Stimulated activated CD4-positive, alpha-beta T cell treated with anti-CD3 and anti-CD28 coated beads, Interleukin-2, amount 100 ng/mL, for 24 hours (primary cell): ENCODE data around the gene BIRC3.
"Not testable (repeated sequence)": the region's sequence is repeated elsewhere in the genome, so short reads cannot be mapped to it uniquely, and the experiment has no call there.

Source experiments
- DNase-seq, 2 donors: peaks; one replicate each; pipeline ENCODE4 v3.0.0-alpha.2; 2020

The BIRC3 gene

GRCh38 chr11:102296757-102297156 lies 20.5 kb upstream of the BIRC3 start:
- not testable (repeated sequence) for DNase-seq

DNA sequence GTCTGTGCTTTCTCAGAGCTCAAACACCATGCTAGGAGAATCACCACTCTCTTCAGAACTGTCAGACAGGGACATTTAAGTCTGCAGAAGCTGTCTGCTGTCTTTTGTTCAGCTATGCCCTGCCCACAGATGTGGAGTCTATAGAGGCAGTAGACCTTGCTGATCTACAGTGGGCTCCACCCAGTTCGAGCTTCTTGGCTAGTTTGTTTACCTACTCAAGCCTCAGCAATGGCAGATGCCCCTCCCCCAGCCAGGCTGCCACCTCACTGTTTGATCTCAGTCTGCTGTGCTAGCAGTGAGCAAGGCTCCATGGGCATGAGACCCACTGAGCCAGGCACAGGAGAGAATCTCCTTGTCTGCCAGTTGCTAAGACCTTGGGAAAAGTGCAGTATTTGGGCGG lies 16.4 kb upstream of the BIRC3 start:
- DNase-seq, result not testable (repeated sequence)

DNA sequence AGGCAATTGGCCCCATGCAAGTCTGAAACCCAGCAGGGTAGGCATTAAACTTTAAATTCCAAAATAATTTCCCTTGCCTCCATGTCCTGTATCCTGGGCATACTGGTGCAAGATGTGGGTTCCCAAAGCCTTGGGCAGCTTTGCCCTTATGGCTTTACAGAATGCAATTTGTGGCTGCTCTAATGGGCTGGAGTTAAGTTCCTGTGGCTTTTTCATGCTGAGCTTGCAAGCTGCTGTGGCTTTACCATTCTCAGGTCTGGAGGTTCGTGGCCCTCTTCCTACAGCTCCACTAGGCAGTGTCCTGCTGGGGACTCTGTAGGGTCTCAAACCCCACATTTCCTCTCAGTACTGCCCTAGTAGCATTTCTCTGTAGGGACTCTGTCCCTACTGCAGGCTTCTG lies 15.0 kb upstream of the BIRC3 start:
- DNase-seq, result no peak

DNA sequence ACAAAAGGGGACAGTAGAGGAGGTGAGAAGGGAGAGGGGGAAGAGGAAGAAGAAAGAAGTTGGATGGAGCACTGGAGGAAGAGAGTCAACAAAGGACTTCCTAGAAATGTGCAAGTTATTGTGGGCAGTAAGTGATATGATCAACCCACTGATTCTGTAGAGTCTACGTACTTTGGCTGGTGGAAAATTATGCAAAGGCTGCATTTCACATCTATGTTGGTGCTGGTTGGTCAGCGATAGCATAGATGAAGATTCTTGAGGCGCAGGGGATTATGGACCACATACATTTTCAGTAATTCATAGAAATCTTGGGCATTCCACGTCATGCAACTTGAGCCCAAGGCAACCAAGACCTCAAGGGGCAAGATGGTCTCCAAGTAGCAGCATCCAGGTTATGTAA lies 12.6 kb upstream of the BIRC3 start:
- no peak for DNase-seq

DNA sequence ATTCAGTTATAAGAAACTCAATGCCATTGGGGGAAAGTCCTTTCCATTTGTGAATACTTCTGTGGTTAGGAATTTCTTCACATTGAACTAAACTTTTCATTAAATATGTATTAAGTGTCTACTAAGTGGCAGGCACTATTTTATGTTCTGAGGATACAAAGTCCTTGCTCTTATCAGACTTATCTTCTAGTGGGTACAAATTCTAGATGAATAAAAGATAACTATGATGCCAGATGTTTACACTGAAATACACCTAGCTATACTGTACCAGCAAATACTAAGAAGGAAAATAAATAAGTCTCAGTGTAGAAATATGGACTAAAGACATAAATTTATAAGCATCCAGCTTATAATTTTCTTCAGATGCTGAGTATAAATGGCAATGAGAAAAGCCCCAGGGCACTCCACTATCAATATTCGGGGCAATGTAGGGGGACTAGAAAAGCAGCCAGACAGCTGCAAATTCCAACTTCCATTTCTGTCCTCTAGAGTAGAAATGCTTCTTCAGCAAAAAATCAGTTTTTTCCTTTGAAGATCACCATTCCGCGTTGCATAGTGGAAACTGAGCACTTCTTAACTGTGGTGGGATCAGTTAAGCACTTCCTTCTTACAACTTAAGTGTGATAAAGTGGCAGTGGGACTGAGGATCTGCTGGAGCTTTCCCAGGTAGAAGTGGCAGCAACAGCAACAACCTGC lies 11.8 kb upstream of the BIRC3 start:
- no peak for DNase-seq

GRCh38 chr11:102306048-102306597 lies 11.2 kb upstream of the BIRC3 start:
- no peak for DNase-seq

GRCh38 chr11:102306817-102307726 lies 10.2 kb upstream of the BIRC3 start:
- no peak for DNase-seq

- DNase-seq, result no peak
Observed at GRCh38 chr11:102307727-102308038, 9.6 kb upstream of the BIRC3 start.

- no peak for DNase-seq
Observed at GRCh38 chr11:102309621-102310541, 7.4 kb upstream of the BIRC3 start.

- DNase-seq, result no peak
Observed at GRCh38 chr11:102312667-102313066, 4.6 kb upstream of the BIRC3 start.

- DNase-seq, result no peak
Observed at GRCh38 chr11:102313238-102313940, 3.9 kb upstream of the BIRC3 start.

DNA sequence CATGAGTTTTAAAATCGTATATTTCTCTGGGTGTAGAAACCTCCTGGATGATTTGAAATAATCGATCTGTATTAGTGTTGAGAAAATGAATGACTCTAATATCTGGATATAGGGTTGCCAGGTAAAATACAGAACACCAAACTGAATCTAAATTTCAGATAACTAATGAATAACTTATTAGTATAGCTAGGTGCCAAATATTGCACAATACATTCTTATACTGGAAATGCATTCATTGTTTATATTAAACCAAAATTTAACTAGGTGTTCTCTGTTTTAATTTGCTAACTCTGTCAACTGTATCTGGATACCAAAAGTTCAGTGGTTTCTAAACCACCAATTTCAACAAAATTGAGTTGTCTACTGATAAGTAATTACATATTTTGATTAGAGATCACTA lies 2.5 kb upstream of the BIRC3 start:
- DNase-seq, result no peak

GRCh38 chr11:102316346-102316904 lies 859 bp upstream of the BIRC3 start:
- DNase-seq, result no peak

DNA sequence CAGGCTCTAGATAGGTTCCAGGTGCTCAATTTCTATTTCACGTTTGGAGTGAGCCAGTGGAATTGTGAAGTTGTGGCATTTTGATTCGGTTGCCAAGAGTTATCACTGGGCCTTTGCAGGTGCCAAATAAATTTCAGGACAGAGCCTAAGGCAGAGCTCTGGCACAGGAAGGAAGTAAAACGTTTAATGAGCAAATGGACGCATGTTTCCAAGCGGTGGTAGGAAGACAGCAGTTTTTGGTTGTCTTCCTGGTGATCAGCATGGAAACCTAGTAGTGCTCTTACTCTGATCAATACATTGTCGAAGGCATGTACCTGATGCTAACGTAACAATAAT lies 452 bp downstream of the BIRC3 start:
- no peak for DNase-seq

GRCh38 chr11:102318469-102318868 lies 1.2 kb downstream of the BIRC3 start:
- peak; percentile 58 to 67 for DNase-seq

GRCh38 chr11:102319544-102319943 lies 2.3 kb downstream of the BIRC3 start:
- DNase-seq, result no peak

- DNase-seq, result no peak
Observed at GRCh38 chr11:102320188-102320587, 2.9 kb downstream of the BIRC3 start.

GRCh38 chr11:102320679-102321078 lies 3.4 kb downstream of the BIRC3 start:
- no peak for DNase-seq

GRCh38 chr11:102322560-102322959 lies 5.3 kb downstream of the BIRC3 start:
- DNase-seq, result no peak

- no peak for DNase-seq
Observed at GRCh38 chr11:102323542-102324251, 6.4 kb downstream of the BIRC3 start.

GRCh38 chr11:102325088-102325487 lies 7.8 kb downstream of the BIRC3 start:
- DNase-seq, result no peak
